ENCODE results near the gene TBL1X.
"Not testable (repeated sequence)": the region's sequence is repeated elsewhere in the genome, so short reads cannot be mapped to it uniquely, and the experiment has no call there.

TBL1X gene

DNA sequence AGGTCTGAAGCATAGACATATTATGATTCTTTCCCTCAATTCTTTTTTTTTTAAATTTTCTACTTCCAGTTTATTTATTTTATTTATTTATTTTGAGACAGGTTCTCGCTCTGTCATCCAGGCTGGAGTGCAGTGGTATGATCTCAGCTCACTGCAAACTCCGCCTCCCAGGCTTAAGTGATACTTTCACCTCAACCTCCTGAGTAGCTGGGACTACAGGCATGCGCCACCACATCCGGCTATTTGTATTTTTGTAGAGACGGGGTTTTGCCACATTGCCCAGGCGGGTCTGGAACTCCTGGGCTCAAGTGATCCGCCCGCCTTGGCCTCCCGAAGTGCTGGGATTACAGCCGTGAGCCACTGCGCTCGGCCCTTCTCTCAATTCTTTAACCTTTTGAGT lies 6.8 kb upstream of the TBL1X start:
- DNase-seq (ENCODE audit: low read depth); H3K4me3 ChIP-seq (ENCODE audit: low read depth, low read length): not testable (repeated sequence)

GRCh38 chrX:9458516-9459078 lies 6.3 kb upstream of the TBL1X start:
- no peak overlapping the region for H3K4me3 ChIP-seq (ENCODE audit: low read depth, low read length)
- DNase-seq (ENCODE audit: low read depth), result no peak

DNA sequence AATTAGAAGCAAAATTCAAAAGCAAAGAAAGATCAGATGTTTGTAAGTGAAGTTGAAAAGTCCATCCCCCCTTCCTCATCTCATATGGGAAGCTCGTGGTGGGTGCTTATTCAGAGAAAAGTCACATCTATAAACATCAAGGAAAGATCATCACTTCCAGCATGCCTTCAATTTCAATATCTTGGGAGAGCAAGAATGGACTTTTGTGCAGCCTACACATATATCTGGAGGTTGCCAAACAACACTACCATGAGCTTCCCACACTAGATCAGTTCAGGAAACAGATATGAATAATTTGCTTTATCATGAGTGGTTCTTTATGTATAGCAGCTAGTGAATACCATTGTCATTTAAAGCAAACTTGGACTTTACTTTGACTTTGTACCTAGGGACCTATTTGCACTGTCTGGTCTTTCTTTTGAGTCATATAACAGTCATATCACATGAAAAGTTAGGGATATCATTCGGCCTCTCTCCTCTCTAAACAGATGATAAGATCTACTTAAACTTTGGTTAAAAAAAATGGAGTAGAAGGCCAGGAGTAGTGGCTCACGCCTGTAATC lies 5.6 kb upstream of the TBL1X start:
- no peak overlapping the region for H3K4me3 ChIP-seq (ENCODE audit: low read depth, low read length)
- no peak for DNase-seq (ENCODE audit: low read depth)

DNA sequence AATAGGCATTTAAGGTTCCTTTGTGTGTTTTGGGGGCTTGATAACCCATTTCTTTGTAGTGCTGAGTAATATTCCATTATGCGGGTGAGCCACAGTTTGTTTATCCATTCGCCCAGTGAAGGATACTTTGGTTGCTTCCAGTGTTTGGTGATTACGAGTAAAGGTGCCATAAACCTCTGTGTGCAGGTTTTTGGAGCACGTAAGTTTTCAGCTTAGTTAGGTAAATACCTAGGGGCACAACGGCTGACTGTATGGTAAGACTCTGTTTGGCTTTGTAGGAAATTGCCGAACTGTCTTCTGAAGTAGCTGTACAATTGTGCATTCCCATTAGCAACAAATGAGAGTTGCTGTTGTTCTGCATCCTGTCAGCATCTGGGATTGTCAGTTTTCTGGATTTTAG lies 3.8 kb upstream of the TBL1X start:
- DNase-seq (ENCODE audit: low read depth), result no peak
- H3K4me3 ChIP-seq (ENCODE audit: low read depth, low read length), result no peak overlapping the region

GRCh38 chrX:9462456-9462855 lies 2.4 kb upstream of the TBL1X start:
- no peak for DNase-seq (ENCODE audit: low read depth)
- H3K4me3 ChIP-seq (ENCODE audit: low read depth, low read length), result no peak overlapping the region

- H3K4me3 ChIP-seq (ENCODE audit: low read depth, low read length), result peak overlapping the region; percentile 69
Measured at GRCh38 chrX:9465380-9466123, 694 bp downstream of the TBL1X start.

DNA sequence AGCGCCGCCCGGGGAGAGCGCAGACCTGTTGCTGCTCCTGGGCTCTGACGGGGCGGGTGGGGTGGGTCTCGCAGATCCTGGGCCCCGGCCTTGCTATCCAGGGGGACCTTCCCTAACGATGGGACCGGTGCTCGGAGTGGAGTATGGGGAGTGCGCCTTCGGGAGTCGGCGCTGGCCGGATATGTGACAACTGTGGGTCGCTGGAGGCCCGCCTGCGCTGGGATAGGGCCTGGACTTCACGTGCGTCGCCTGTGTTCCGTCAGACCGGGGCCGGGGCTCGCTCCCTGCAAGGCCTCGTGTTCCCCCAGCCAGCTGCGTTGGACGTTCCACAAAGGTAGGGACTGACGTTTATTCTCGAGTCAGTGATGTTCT lies 1.3 kb downstream of the TBL1X start:
- DNase-seq (ENCODE audit: low read depth), result no peak

More at GRCh38 chrX:9465380-9466123, 694 bp downstream of the TBL1X start:
- DNase-seq (ENCODE audit: low read depth), result no peak

GRCh38 chrX:9466736-9467135 lies 1.9 kb downstream of the TBL1X start:
- peak overlapping the region; percentile 69 for H3K4me3 ChIP-seq (ENCODE audit: low read depth, low read length)
- no peak for DNase-seq (ENCODE audit: low read depth)

More for the DNA sequence above, 1.3 kb downstream of the TBL1X start:
- peak overlapping the region; percentile 69 for H3K4me3 ChIP-seq (ENCODE audit: low read depth, low read length)

DNA sequence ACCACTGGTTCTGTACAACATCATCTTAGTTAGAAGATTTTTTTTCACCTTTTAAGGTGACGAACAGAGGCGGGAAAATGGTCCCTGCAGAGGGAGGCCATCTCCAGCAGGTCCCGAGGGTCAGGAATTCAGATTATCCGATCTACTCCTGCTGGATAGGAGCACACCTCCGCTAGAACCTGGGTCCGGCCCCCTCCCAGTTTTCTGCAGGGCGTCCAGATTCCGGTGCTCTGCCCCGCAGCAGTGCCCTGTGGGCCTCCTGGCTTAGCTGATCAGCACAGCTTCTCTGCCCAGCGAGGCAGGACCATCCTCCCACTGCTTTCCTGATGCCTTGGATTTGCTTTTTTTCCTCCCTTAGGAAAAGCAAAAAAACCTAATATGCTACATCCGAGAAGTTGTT lies 2.3 kb downstream of the TBL1X start:
- no peak for DNase-seq (ENCODE audit: low read depth)
- peak overlapping the region; percentile 69 for H3K4me3 ChIP-seq (ENCODE audit: low read depth, low read length)

DNA sequence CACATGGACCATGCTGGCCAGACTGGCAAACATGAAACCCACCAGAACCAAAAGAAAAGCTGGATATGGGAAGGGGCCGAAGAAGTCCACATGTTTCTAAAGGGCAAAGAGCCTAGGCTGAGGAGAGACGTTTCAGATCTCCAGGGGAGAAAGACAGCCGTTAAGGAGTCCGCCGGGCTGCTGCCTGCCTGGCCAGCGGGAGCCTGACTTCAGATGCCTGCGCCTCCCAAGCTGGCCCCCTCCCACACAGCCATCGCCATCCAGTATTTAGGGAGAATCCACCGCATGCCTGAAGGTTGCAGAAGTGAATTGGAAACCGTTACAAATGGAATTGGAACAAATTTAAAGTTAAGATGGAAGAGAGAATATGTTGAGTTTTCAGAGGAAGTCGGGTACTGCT lies 2.9 kb downstream of the TBL1X start:
- no peak for DNase-seq (ENCODE audit: low read depth)
- H3K4me3 ChIP-seq (ENCODE audit: low read depth, low read length), result peak overlapping the region; percentile 69

DNA sequence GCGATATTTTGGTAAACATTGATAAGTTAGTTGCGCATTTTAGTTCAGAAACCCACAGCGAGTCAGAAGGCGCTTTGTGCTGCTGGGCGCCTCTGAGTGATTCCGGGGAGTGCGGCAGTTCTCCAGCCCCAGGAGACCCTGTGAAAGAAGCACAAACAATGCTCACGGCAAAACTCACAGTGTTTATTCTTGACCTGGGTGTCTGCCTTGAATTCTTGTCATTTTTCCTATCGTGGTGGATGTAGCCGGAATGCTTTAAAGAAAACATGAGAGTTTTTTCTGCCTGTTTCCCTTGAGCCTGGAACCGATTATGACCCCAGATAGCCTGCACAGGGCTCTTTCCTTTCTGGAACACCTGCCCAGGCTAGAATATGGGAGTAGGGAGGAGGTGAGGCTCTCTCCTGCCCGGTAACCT lies 6.7 kb downstream of the TBL1X start:
- H3K4me3 ChIP-seq (ENCODE audit: low read depth, low read length), result no peak overlapping the region
- no peak for DNase-seq (ENCODE audit: low read depth)

- DNase-seq (ENCODE audit: low read depth), result no peak
- H3K4me3 ChIP-seq (ENCODE audit: low read depth, low read length), result no peak overlapping the region
Measured at GRCh38 chrX:9473708-9474107, 8.8 kb downstream of the TBL1X start.

GRCh38 chrX:9475417-9475816 lies 10.6 kb downstream of the TBL1X start:
- DNase-seq (ENCODE audit: low read depth), result not testable (repeated sequence)

DNA sequence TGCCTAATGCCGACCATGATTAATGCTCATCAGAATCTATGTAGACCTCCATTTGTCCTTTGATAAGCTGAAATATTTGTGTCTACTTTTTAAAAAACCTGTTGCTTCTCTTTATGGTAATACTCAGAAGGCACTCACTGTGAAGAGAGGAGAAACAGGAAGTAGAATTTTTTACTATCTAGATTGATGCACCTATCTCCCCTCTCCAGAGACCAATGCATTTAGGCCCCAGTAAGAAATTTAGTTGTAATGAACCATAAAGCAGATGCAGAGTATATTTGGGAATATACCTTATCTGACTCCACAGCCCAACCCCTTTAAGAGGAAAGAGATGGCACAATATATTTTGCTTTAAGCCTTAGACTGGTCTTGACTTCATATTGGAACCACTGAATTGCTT lies 11.1 kb downstream of the TBL1X start:
- H3K4me3 ChIP-seq (ENCODE audit: low read depth, low read length), result no peak overlapping the region
- no peak for DNase-seq (ENCODE audit: low read depth)

More at GRCh38 chrX:9475417-9475816, 10.6 kb downstream of the TBL1X start:
- H3K4me3 ChIP-seq (ENCODE audit: low read depth, low read length), result not testable (repeated sequence)

DNA sequence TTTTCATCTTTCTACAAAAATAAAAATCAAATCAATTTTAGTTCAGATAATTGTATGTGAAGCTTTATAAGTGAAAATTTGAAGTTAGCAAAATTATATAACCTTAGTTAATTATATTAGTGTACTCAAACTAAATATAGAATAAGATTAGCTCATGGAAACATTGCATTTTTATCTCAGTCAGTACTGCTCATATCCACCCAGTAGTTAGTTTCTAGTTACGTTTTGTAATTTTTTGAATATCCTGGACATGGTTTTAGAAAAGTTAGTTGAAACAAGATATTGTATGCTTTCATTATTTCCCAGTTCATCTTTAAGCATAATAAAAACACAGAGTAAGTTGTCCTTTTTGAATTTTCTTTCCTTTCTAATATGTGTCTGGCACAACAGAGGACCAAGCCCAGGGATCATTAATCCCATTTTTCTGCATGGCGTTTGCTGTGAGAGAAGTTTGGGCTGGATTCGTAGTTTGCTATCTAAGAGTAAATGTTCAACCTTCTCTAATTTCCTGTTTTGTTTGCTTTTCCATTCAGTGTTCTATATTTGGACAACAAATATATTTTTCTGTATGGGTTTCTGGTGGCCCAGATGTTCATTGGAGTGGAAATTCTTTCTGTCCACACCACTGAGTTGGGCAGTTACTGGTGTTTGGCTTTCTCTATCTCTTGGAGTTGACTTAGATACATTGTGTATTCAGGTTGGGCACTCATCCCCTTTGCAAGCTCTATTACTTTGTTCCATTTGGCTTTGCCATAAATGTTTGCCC lies 12.1 kb downstream of the TBL1X start:
- DNase-seq (ENCODE audit: low read depth), result no peak
- no peak overlapping the region for H3K4me3 ChIP-seq (ENCODE audit: low read depth, low read length)

DNA sequence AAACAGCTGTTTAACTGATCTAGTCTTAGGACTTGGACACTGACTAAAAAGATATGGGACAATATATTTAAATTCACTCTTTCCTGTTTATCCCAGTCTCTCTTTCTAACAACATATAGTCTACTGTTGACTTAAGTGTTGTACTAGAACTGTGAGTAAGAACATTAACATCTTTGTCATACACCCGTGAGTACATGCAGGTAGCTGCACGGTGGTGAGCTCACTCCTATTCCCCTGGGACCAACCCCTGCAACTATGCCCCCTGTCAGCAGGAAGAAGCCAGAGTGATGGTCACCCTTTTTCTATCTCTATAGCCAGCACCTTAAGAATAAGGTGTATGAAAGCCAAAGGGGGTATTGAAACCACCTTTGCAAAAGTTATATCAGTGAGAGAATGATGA lies 17.6 kb downstream of the TBL1X start:
- H3K4me3 ChIP-seq (ENCODE audit: low read depth, low read length), result no peak overlapping the region
- no peak for DNase-seq (ENCODE audit: low read depth)

DNA sequence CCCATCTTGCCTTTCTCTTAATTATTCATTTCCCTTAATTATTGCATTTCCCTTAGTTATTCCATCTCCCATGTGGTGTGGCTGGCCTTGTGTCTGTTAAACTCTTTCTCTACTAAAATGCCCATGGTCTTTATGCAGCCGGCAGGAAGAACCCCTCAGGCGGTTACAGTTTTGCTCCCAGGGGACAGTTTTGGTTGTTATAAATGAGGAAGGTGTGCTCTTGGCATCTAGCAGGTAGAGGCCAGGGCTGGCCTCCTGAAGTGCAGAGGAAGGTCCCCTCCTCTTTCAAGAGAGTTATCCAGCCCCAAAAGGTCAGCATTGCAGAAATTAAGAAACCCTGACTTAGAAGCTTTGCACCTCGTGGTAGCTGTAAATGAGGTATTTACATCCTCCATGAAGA lies 18.0 kb downstream of the TBL1X start:
- H3K4me3 ChIP-seq (ENCODE audit: low read depth, low read length), result no peak overlapping the region
- DNase-seq (ENCODE audit: low read depth), result no peak

- DNase-seq (ENCODE audit: low read depth), result no peak
- no peak overlapping the region for H3K4me3 ChIP-seq (ENCODE audit: low read depth, low read length)
Measured at GRCh38 chrX:9483376-9483775, 18.5 kb downstream of the TBL1X start.

DNA sequence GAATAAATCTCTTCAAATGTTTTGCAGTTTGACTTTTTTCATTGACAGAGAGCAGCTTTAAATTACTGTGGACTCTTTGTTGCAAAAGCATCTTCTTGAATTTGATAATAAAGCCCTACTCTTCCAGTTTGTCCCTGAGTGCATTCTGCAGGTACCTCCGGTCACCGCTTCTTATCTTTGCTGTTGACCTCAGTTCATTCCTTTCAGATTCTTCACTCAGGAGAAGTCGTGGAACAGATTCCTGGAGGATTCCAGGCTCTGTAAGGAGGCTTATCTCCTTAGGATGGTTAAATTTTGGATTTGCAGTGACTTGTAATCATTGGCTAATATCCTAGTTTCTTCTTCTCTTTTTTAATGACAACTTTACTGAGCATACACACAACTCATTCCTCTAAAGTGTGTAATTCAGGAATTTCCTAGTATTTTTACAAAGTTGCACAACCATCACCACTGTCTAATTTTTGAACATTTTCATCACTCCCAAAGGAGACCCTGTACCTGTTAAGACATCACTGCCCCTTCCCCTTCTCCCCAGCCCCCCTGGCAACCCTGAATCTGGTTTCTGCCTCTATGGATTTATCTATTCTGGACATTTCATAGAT lies 22.0 kb downstream of the TBL1X start:
- DNase-seq (ENCODE audit: low read depth), result no peak
- H3K4me3 ChIP-seq (ENCODE audit: low read depth, low read length), result no peak overlapping the region

DNA sequence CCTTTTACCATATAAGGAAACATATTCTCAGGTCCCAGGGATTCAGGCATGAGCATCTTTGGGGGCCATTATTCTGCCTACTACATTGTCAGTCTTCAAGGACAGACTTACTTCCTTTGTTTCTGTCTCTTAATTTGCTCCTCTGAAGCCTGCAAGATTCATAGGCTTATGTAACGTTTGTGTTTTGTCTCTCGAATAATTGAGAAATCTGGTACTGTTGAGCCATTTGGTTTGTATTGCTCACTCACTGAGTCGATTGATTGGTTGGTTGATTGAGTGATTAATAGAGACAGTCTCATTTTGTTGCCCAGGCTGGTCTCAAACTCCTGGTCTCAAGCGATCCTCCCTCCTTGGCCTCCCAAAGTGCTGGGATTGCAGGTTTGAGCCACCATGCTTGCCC lies 23.7 kb downstream of the TBL1X start:
- no peak for DNase-seq (ENCODE audit: low read depth)
- no peak overlapping the region for H3K4me3 ChIP-seq (ENCODE audit: low read depth, low read length)

Measured in skeletal muscle cell (primary cell).